ENCODE results near the gene SLC24A5. TPM values are rescaled to one million over a fixed set of nuclear protein-coding genes. Genes with fewer than 3 reads are reported as not detected.

The SLC24A5 gene
- total RNA-seq, 4 donors from 2014 or later = not detected

GRCh38 chr15:48176957-48177356, 56.2 kb downstream of the SLC24A5 start:
- no peak for DNase-seq
- H3K9me3 ChIP-seq = no peaks in the 10 kb centered on the region
- intact Hi-C loops (cut with DNase I) = no loop called here
- H3K27ac ChIP-seq = no peak overlapping the region
- no peaks in the 10 kb centered on the region for H3K27me3 ChIP-seq
- H3K4me1 ChIP-seq = peaks cover 0 to 12% of the 10 kb centered on the region in 2 donors
- H3K36me3 ChIP-seq = no peaks in the 10 kb centered on the region
- TF ChIP-seq POLR2A (IDR thresholded peaks at IDR 0.05) = no peak
- TF ChIP-seq, protein P1, sequence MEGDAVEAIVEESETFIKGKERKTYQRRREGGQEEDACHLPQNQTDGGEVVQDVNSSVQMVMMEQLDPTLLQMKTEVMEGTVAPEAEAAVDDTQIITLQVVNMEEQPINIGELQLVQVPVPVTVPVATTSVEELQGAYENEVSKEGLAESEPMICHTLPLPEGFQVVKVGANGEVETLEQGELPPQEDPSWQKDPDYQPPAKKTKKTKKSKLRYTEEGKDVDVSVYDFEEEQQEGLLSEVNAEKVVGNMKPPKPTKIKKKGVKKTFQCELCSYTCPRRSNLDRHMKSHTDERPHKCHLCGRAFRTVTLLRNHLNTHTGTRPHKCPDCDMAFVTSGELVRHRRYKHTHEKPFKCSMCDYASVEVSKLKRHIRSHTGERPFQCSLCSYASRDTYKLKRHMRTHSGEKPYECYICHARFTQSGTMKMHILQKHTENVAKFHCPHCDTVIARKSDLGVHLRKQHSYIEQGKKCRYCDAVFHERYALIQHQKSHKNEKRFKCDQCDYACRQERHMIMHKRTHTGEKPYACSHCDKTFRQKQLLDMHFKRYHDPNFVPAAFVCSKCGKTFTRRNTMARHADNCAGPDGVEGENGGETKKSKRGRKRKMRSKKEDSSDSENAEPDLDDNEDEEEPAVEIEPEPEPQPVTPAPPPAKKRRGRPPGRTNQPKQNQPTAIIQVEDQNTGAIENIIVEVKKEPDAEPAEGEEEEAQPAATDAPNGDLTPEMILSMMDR (IDR thresholded peaks at IDR 0.05) = no peak
- H3K4me3 ChIP-seq (replicated peaks in 1 of 3) = no peak overlapping the region
- 79 to 84% methylated on average over 2 of the region's 2 CpGs for WGBS, 2 donors

- Histone ChIP-seq H3K4me3 (replicated peaks in 1 of 3) (peak overlapping the region; percentile 5 to 70 (median 36)), H3K4me1 (peaks cover 0 to 12% of the 10 kb centered on the region in 2 donors), H3K27me3 (no peaks in the 10 kb centered on the region), H3K27ac (no peak overlapping the region), H3K36me3 (no peaks in the 10 kb centered on the region), H3K9me3 (no peaks in the 10 kb centered on the region)
- TF ChIP-seq POLR2A (IDR thresholded peaks at IDR 0.05) = no peak
- TF ChIP-seq, protein P1 (IDR thresholded peaks at IDR 0.05) = no peak
- peak in 1 of 2 donors; percentile 1 for DNase-seq
- 5 to 8% methylated on average over 10 of the region's 10 CpGs for WGBS, 2 donors
- intact Hi-C loops (cut with DNase I) = no loop called here
These were observed 56.6 kb downstream of the SLC24A5 start for GRCh38 chr15:48177383-48177765.

GRCh38 chr15:48177766-48178647, 57.2 kb downstream of the SLC24A5 start, which contains the start of gene MYEF2:
Gene MYEF2, minus strand, starts transcription at chr15:48178295. Its CDS starts 58 bp downstream, at chr15:48178237.
- Histone ChIP-seq H3K9me3 (no peaks in the 10 kb centered on the region), H3K4me1 (peaks cover 0 to 12% of the 10 kb centered on the region in 2 donors), H3K36me3 (no peaks in the 10 kb centered on the region), H3K27me3 (no peaks in the 10 kb centered on the region), H3K27ac (no peak within 1 kb of the TSS), H3K4me3 (replicated peaks in 1 of 3) (peak within 1 kb of the TSS; percentile 5 to 70 (median 36))
- 3 to 23% methylated on average over 9 to 26 of the region's 71 CpGs for WGBS, 2 donors
- intact Hi-C loops (cut with DNase I) = no loop called here
- DNase-seq = peak; percentile 66 to 76
- TF ChIP-seq, protein P1 (IDR thresholded peaks at IDR 0.05) = peak in 1 of 6 experiments; percentile 25
- peak in 1 of 2 donors; percentile 14 for TF ChIP-seq POLR2A (IDR thresholded peaks at IDR 0.05)

GRCh38 chr15:48178648-48178931, 57.8 kb downstream of the SLC24A5 start:
- no peak overlapping the region for H3K4me3 ChIP-seq (replicated peaks in 1 of 3)
- intact Hi-C loops (cut with DNase I) = no loop called here

More at GRCh38 chr15:48178648-48178931, 57.8 kb downstream of the SLC24A5 start:
- Histone ChIP-seq H3K27ac (no peak overlapping the region), H3K36me3 (no peaks in the 10 kb centered on the region), H3K9me3 (no peaks in the 10 kb centered on the region), H3K27me3 (no peaks in the 10 kb centered on the region), H3K4me1 (peaks cover 0 to 12% of the 10 kb centered on the region in 2 donors)
- no peak for TF ChIP-seq POLR2A (IDR thresholded peaks at IDR 0.05)
- TF ChIP-seq, protein P1 (IDR thresholded peaks at IDR 0.05) = no peak
- no peak for DNase-seq
- 85 to 93% methylated on average over 1 of the region's 1 CpG for WGBS, 2 donors
